OCI-LY3 (cell line): ENCODE measurements around the gene CDS2.

ENCODE experiments used
- H2AFZ ChIP-seq: fragments of 200-600, 300-600 bp; shearing (Covaris generic); 2 replicates; pipeline ENCODE4 v1.6.0; 2014; ENCODE audit warnings: antibody characterized with exemption, low read depth, low read length
- H3K27ac ChIP-seq: fragments of 200-600, 300-600 bp; sonication (generic); 2 replicates; pipeline ENCODE4 v1.5.1; 2014; ENCODE audit warnings: mild to moderate bottlenecking, low read length, moderate library complexity, mixed read lengths
- H3K27me3 ChIP-seq: fragments of 200-600, 300-600 bp; sonication (generic); 2 replicates; pipeline ENCODE4 v1.6.1; 2014; ENCODE audit warnings: low read depth, low read length, mixed read lengths
- H3K36me3 ChIP-seq: fragments of 200-600, 300-600 bp; sonication (generic); replicated peaks from 2 replicates; pipeline ENCODE3; 2014; ENCODE audit warnings: low read depth, low read length, mixed read lengths
- H3K4me1 ChIP-seq: fragments of 300-600, 200-600 bp; sonication (generic); 2 replicates; pipeline ENCODE4 v1.6.1; 2014; ENCODE audit warnings: low read length, mixed read lengths
- H3K4me2 ChIP-seq: fragments of 200-600, 300-600 bp; sonication (generic); 2 replicates; pipeline ENCODE4 v1.6.1; 2014; ENCODE audit warnings: low read length, mixed read lengths
- H3K4me3 ChIP-seq: fragments of 300-600, 200-600 bp; sonication (generic); 2 replicates; pipeline ENCODE4 v1.5.1; 2014; ENCODE audit warnings: antibody characterized with exemption, mild to moderate bottlenecking, low read length, moderate library complexity
- H3K79me2 ChIP-seq: fragments of 300-600, 200-600 bp; shearing (Covaris generic); 2 replicates; pipeline ENCODE4 v1.6.1; 2014; ENCODE audit warnings: mild to moderate bottlenecking, low read length, mixed read lengths
- H3K9ac ChIP-seq: fragments of 300-600, 200-600 bp; shearing (Covaris generic); 2 replicates; pipeline ENCODE4 v1.6.0; 2014; ENCODE audit warnings: mild to moderate bottlenecking, low read length, moderate library complexity
- H3K9me3 ChIP-seq: fragments of 200-600, 300-600 bp; shearing (Covaris generic); 2 replicates; pipeline ENCODE4 v1.6.1; 2014; ENCODE audit warnings: low read length, mixed read lengths; ENCODE audit not compliant: insufficient read depth
- H4K20me1 ChIP-seq: fragments of 200-600, 300-600 bp; sonication (generic); 2 replicates; pipeline ENCODE4 v1.6.1; 2016; ENCODE audit warnings: low read length, mixed read lengths; ENCODE audit not compliant: insufficient read depth
- CTCF ChIP-seq: fragments of 200-600, 300-600 bp; sonication (generic); IDR thresholded peaks from 2 replicates; pipeline ENCODE4 v1.5.1; 2014; ENCODE audit warnings: antibody characterized with exemption, low read length, low read depth
- EZH2phosphoT487 ChIP-seq: fragments of 200-600 bp; shearing (Covaris generic); IDR thresholded peaks from 2 replicates; pipeline ENCODE4 v1.6.1; 2018; ENCODE audit warnings: antibody characterized with exemption, mixed run types, low read depth

The CDS2 gene

GRCh38 chr20:5220321-5221060, 93.7 kb downstream of the CDS2 start:
- H3K4me3 ChIP-seq: no peak overlapping the region
- no peak overlapping the region for H2AFZ ChIP-seq
- no peak overlapping the region for H3K27ac ChIP-seq
- no peaks in the 10 kb centered on the region for H3K36me3 ChIP-seq
- no peak for TF ChIP-seq CTCF
- TF ChIP-seq EZH2phosphoT487: no peak
- H3K9me3 ChIP-seq: no peaks in the 10 kb centered on the region
- H3K4me2 ChIP-seq: no peak overlapping the region
- no peaks in the 10 kb centered on the region for H3K27me3 ChIP-seq
- no peaks in the 10 kb centered on the region for H3K79me2 ChIP-seq
- H4K20me1 ChIP-seq: no peaks in the 10 kb centered on the region
- H3K4me1 ChIP-seq: no peaks in the 10 kb centered on the region
- no peak overlapping the region for H3K9ac ChIP-seq

- no peak for TF ChIP-seq EZH2phosphoT487
- no peak for TF ChIP-seq CTCF
- H3K4me3 ChIP-seq: no peak overlapping the region
- no peaks in the 10 kb centered on the region for H3K79me2 ChIP-seq
- H3K9me3 ChIP-seq: no peaks in the 10 kb centered on the region
- no peaks in the 10 kb centered on the region for H3K27me3 ChIP-seq
- no peak overlapping the region for H3K4me2 ChIP-seq
- no peaks in the 10 kb centered on the region for H3K4me1 ChIP-seq
- no peak overlapping the region for H2AFZ ChIP-seq
- H3K36me3 ChIP-seq: no peaks in the 10 kb centered on the region
- H3K27ac ChIP-seq: no peak overlapping the region
- no peaks in the 10 kb centered on the region for H4K20me1 ChIP-seq
- H3K9ac ChIP-seq: no peak overlapping the region
Observed at GRCh38 chr20:5221061-5221430, 94.2 kb downstream of the CDS2 start.

- Histone ChIP-seq H2AFZ (no peak overlapping the region), H3K9me3 (no peaks in the 10 kb centered on the region), H3K4me3 (no peak overlapping the region), H3K27me3 (no peaks in the 10 kb centered on the region), H3K9ac (no peak overlapping the region), H3K79me2 (no peaks in the 10 kb centered on the region), H3K36me3 (no peaks in the 10 kb centered on the region), H3K27ac (no peak overlapping the region), H3K4me2 (no peak overlapping the region), H4K20me1 (no peaks in the 10 kb centered on the region), H3K4me1 (no peaks in the 10 kb centered on the region)
- TF ChIP-seq CTCF (peak; percentile 99), EZH2phosphoT487 (no peak)
Observed at GRCh38 chr20:5222919-5223634, 96.3 kb downstream of the CDS2 start.

DNA sequence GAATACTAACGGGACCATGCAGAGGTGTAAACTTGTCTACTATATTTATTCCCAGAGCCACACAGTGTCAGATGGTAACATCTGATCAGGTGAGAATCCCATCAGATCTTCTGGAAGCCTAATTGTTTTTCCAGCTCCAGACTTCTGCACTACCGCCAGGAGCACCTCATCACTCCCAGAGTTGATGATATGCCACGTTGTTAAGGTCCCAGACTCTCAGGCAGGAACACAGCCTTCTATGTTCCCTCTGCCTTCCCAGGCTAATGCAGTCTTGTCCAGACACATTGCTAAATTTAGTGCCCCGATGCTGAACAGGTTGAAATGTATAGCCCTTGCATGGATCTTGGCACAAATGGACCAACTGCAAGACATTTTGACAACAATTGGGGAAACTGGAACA, 103.7 kb downstream of the CDS2 start:
- Histone ChIP-seq H3K4me3 (no peak overlapping the region), H3K27ac (no peak overlapping the region), H3K9me3 (no peaks in the 10 kb centered on the region), H3K27me3 (peaks cover 18% of the 10 kb centered on the region), H4K20me1 (no peaks in the 10 kb centered on the region), H3K4me2 (no peak overlapping the region), H3K36me3 (no peaks in the 10 kb centered on the region), H3K4me1 (no peaks in the 10 kb centered on the region), H3K9ac (no peak overlapping the region), H3K79me2 (no peaks in the 10 kb centered on the region), H2AFZ (no peak overlapping the region)
- TF ChIP-seq CTCF (no peak), EZH2phosphoT487 (no peak)
